Thyroid gland (tissue), 4 donors: ENCODE data around the gene SEMA4C. TPM values are rescaled to one million over a fixed set of nuclear protein-coding genes. Genes with fewer than 3 reads are reported as not detected.

ENCODE experiments used
- DNase-seq, 2 donors: peaks; one replicate each; pipeline ENCODE4 v3.0.0-alpha.2; 2019
- H3K27ac ChIP-seq, 3 donors: fragments of 200-600 bp; sonication (generic); 1 replicate in 2 of 3; 2 replicates in 1 of 3; pipeline ENCODE4 v1.5.1; 2016 to 2019; ENCODE audit warnings: mild to moderate bottlenecking in 1 of 3, moderate library complexity in 1 of 3
- H3K27me3 ChIP-seq: fragments of 200-600 bp; sonication (generic); one replicate; pipeline ENCODE4 v1.5.1; 2019
- H3K36me3 ChIP-seq, 2 donors: fragments of 200-600 bp; sonication (generic); one replicate each; pipeline ENCODE4 v1.5.1; 2016 to 2019
- H3K4me1 ChIP-seq, 2 donors: fragments of 200-600 bp; sonication (generic); one replicate each; pipeline ENCODE4 v1.5.1; 2017 to 2019
- H3K4me3 ChIP-seq, 3 donors: fragments of 200-600 bp; sonication (generic); replicated peaks in 1 of 3; 1 replicate in 2 of 3; 2 replicates in 1 of 3; pipeline ENCODE4 v1.5.1; 2016; ENCODE audit warnings: mild to moderate bottlenecking in 1 of 3
- H3K9me3 ChIP-seq: fragments of 200-600 bp; sonication (generic); one replicate; pipeline ENCODE4 v1.5.1; 2017
- CTCF ChIP-seq, 6 experiments: fragments of 200-600 bp in 3 of 6; fragments of 450-650 bp in 3 of 6; sonication (generic) in 3 of 6; IDR thresholded peaks; one replicate each; pipeline ENCODE4 v1.5.1; 2016 to 2019; ENCODE audit warnings: antibody characterized with exemption in 6 of 6, mild to moderate bottlenecking in 2 of 6, inconsistent platforms in 1 of 6, moderate library complexity in 1 of 6
- POLR2A ChIP-seq, 2 donors: fragments of 450-650 bp; IDR thresholded peaks; one replicate each; pipeline ENCODE4 v1.6.1; 2017; ENCODE audit warnings: antibody characterized with exemption in 2 of 2, mild to moderate bottlenecking in 2 of 2, moderate library complexity in 1 of 2
- WGBS, 2 donors: methylation state at CpG; one replicate each; pipeline ENCODE4 v1.1.5; 2017; 5-methylcytosine and 5-hydroxymethylcytosine counted together
- intact Hi-C: fragments of 100-400 bp; cut with DNase I; formaldehyde crosslinking; loops from one replicate; pipeline ENCODE4 v1.15.1; 2023
- total RNA-seq, 4 donors: library from RNA; depleted of rRNA; stranded (reverse); fragments of >200 nt; gene quantifications; one replicate each; pipeline ENCODE4 v1.2.3, GENCODE V29; 2016

Gene SEMA4C
- total RNA-seq, 4 donors from 2014 or later, result 14.5 to 21.7 (median 19.3) TPM

GRCh38 chr2:96861074-96861473, 8.8 kb downstream of the SEMA4C start:
- 96 to 100% methylated on average over 4 to 16 of the region's 17 CpGs for WGBS, 2 donors
- Histone ChIP-seq H3K36me3 (peaks cover 45 to 55% of the 10 kb centered on the region in 2 donors), H3K4me3 (no peak overlapping the region), H3K9me3 (no peaks in the 10 kb centered on the region), H3K27ac (no peak overlapping the region), H3K4me1 (peaks cover 10 to 27% of the 10 kb centered on the region in 2 donors), H3K27me3 (no peaks in the 10 kb centered on the region)
- TF ChIP-seq CTCF (IDR thresholded peaks at IDR 0.05) (no peak), POLR2A (IDR thresholded peaks at IDR 0.05) (no peak)
- intact Hi-C loops, result loop anchor here (5.0 kb wide), 1 partner anchor 46 kb away; no protein-coding TSS in a partner anchor
- DNase-seq, result no peak

- H3K27ac ChIP-seq, result no peak overlapping the region
- no peaks in the 10 kb centered on the region for H3K9me3 ChIP-seq
- no peak for DNase-seq
- peaks cover 39 to 49% of the 10 kb centered on the region in 2 donors for H3K36me3 ChIP-seq
- H3K4me3 ChIP-seq, result no peak overlapping the region
- no peak for TF ChIP-seq POLR2A (IDR thresholded peaks at IDR 0.05)
- no peak for TF ChIP-seq CTCF (IDR thresholded peaks at IDR 0.05)
- H3K4me1 ChIP-seq, result peaks cover 10 to 19% of the 10 kb centered on the region in 2 donors
- no peaks in the 10 kb centered on the region for H3K27me3 ChIP-seq
- intact Hi-C loops, result loop anchor here (5.0 kb wide), 1 partner anchor 47 kb away; no protein-coding TSS in a partner anchor
- WGBS, 2 donors, result 84 to 85% methylated on average over 26 to 30 of the region's 38 CpGs
Observed at GRCh38 chr2:96860065-96861029, 9.5 kb downstream of the SEMA4C start.

GRCh38 chr2:96859681-96860064, 10.2 kb downstream of the SEMA4C start:
- peak overlapping the region in 1 of 3 donors; percentile 64 for H3K27ac ChIP-seq
- no peak for DNase-seq
- no peaks in the 10 kb centered on the region for H3K27me3 ChIP-seq
- peaks cover 32 to 42% of the 10 kb centered on the region in 2 donors for H3K36me3 ChIP-seq
- intact Hi-C loops, result loop anchor here (5.0 kb wide), 2 partner anchors 42 to 48 kb away; partner anchors contain the start of gene CNNM3
- peaks cover 10 to 18% of the 10 kb centered on the region in 2 donors for H3K4me1 ChIP-seq
- 61 to 63% methylated on average over 4 of the region's 4 CpGs for WGBS, 2 donors
- no peak for TF ChIP-seq CTCF (IDR thresholded peaks at IDR 0.05)
- no peak for TF ChIP-seq POLR2A (IDR thresholded peaks at IDR 0.05)
- H3K4me3 ChIP-seq, result no peak overlapping the region
- no peaks in the 10 kb centered on the region for H3K9me3 ChIP-seq

GRCh38 chr2:96859099-96859649, 10.7 kb downstream of the SEMA4C start:
- H3K4me1 ChIP-seq, result peaks cover 10 to 18% of the 10 kb centered on the region in 2 donors
- intact Hi-C loops, result loop anchor here (5.0 kb wide), 1 partner anchor 42 kb away; the partner anchor contains the start of gene CNNM3
- peaks cover 27 to 37% of the 10 kb centered on the region in 2 donors for H3K36me3 ChIP-seq
- peak; percentile 26 to 35 for DNase-seq
- H3K9me3 ChIP-seq, result no peaks in the 10 kb centered on the region
- no peaks in the 10 kb centered on the region for H3K27me3 ChIP-seq
- H3K27ac ChIP-seq, result peak overlapping the region in 2 of 3 donors; percentile 34 to 64
- no peak for TF ChIP-seq CTCF (IDR thresholded peaks at IDR 0.05)
- no peak for TF ChIP-seq POLR2A (IDR thresholded peaks at IDR 0.05)
- no peak overlapping the region for H3K4me3 ChIP-seq
- WGBS, 2 donors, result 50 to 53% methylated on average over 11 of the region's 11 CpGs
